Smooth muscle cell (in vitro differentiated cells): ENCODE data around the gene HTRA3. TPM values are rescaled to one million over a fixed set of nuclear protein-coding genes. Genes with fewer than 3 reads are reported as not detected.
A peak's percentile ranks its signal among the peaks of the same experiment; 100 is the strongest.

Experiments used
- DNase-seq: peaks from one replicate; lab custom pipeline; 2025; ENCODE audit not compliant: unreplicated experiment; lab: John Stamatoyannopoulos, UW
- H2AFZ ChIP-seq: fragments of 200-600 bp; sonication (generic); 2 replicates; pipeline ENCODE4 v1.6.0; 2016; ENCODE audit warnings: antibody characterized with exemption, low read depth, mild to moderate bottlenecking
- H3F3A ChIP-seq: fragments of 200-600 bp; sonication (generic); 2 replicates; pipeline ENCODE4 v1.6.0; 2017; ENCODE audit warnings: antibody characterized with exemption, low read depth
- H3K27ac ChIP-seq: fragments of 200-600 bp; sonication (generic); 2 replicates; pipeline ENCODE4 v1.5.1; 2016; ENCODE audit warnings: low read depth, mild to moderate bottlenecking
- H3K27me3 ChIP-seq: fragments of 200-600 bp; sonication (generic); 2 replicates; pipeline ENCODE4 v1.6.1; 2016; ENCODE audit warnings: low read depth, mild to moderate bottlenecking
- H3K36me3 ChIP-seq: fragments of 200-600 bp; sonication (generic); 2 replicates; pipeline ENCODE4 v1.5.1; 2016; ENCODE audit warnings: low read depth
- H3K4me1 ChIP-seq: fragments of 200-600 bp; sonication (generic); 2 replicates; pipeline ENCODE4 v1.5.1; 2016; ENCODE audit warnings: low read depth
- H3K4me2 ChIP-seq: fragments of 200-600 bp; sonication (generic); 2 replicates; pipeline ENCODE4 v1.6.0; 2016; ENCODE audit warnings: mild to moderate bottlenecking
- H3K4me3 ChIP-seq: fragments of 200-600 bp; sonication (generic); 2 replicates; pipeline ENCODE4 v1.5.1; 2016; ENCODE audit warnings: mild to moderate bottlenecking
- H3K79me2 ChIP-seq: fragments of 200-600 bp; sonication (generic); 2 replicates; pipeline ENCODE4 v1.6.0; 2016; ENCODE audit warnings: low read depth, mild to moderate bottlenecking
- H3K9ac ChIP-seq: fragments of 200-600 bp; sonication (generic); 2 replicates; pipeline ENCODE4 v1.6.0; 2016; ENCODE audit warnings: low read depth
- H3K9me3 ChIP-seq: fragments of 200-600 bp; sonication (generic); replicated peaks from 2 replicates; pipeline ENCODE4 v1.5.1; 2016; ENCODE audit warnings: low read depth
- H4K20me1 ChIP-seq: fragments of 200-600 bp; sonication (generic); 2 replicates; pipeline ENCODE4 v1.6.0; 2016; ENCODE audit warnings: low read depth
- CTCF ChIP-seq: fragments of 200-600 bp; sonication (generic); IDR thresholded peaks from 2 replicates; pipeline ENCODE4 v1.5.1; 2017; ENCODE audit warnings: borderline replicate concordance, mild to moderate bottlenecking, antibody characterized with exemption; ENCODE audit not compliant: insufficient read depth, poor library complexity, severe bottlenecking
- WGBS: methylation state at CpG from one replicate; pipeline ENCODE4 v1.1.7; 2016; ENCODE audit warnings: low lambda C conversion rate; 5-methylcytosine and 5-hydroxymethylcytosine counted together
- polyA plus RNA-seq: library from polyadenylated mRNA; unstranded; fragments of >200 nt; fragmentation: Nextera tagmentation; extraction: Ambion mirVana; gene quantifications from 2 replicates; pipeline ENCODE4 v1.2.1, GENCODE V29; 2016
- total RNA-seq: library from RNA; depleted of rRNA; stranded (reverse); fragments of >200 nt; gene quantifications from 2 replicates; pipeline ENCODE4 v1.2.3, GENCODE V29; 2014

The HTRA3 gene
- total and polyA plus RNA-seq, 2 experiments from 2014 or later = 77.7 to 227 TPM

GRCh38 chr4:8264106-8264505 lies 5.4 kb upstream of the HTRA3 start:
- Histone ChIP-seq H3F3A (peaks cover 4% of the 10 kb centered on the region), H2AFZ (no peak overlapping the region), H3K79me2 (no peaks in the 10 kb centered on the region), H4K20me1 (no peaks in the 10 kb centered on the region), H3K4me1 (peaks cover under 1% of the 10 kb centered on the region), H3K4me3 (no peak overlapping the region), H3K9me3 (no peaks in the 10 kb centered on the region), H3K36me3 (no peaks in the 10 kb centered on the region), H3K27ac (no peak overlapping the region), H3K4me2 (no peak overlapping the region), H3K27me3 (no peaks in the 10 kb centered on the region), H3K9ac (no peak overlapping the region)
- no peak for DNase-seq
- no peak for TF ChIP-seq CTCF
- 85% methylated on average over 14 of the region's 14 CpGs for WGBS

GRCh38 chr4:8265171-8265929 lies 4.2 kb upstream of the HTRA3 start:
- no peak overlapping the region for H3K27ac ChIP-seq
- peaks cover 2% of the 10 kb centered on the region for H4K20me1 ChIP-seq
- no peak for DNase-seq
- no peaks in the 10 kb centered on the region for H3K36me3 ChIP-seq
- peaks cover 8% of the 10 kb centered on the region for H3K4me1 ChIP-seq
- H3K27me3 ChIP-seq = no peaks in the 10 kb centered on the region
- H3F3A ChIP-seq = peaks cover 5% of the 10 kb centered on the region
- H2AFZ ChIP-seq = no peak overlapping the region
- H3K79me2 ChIP-seq = peaks cover 5% of the 10 kb centered on the region
- no peak overlapping the region for H3K9ac ChIP-seq
- 95% methylated on average over 19 of the region's 20 CpGs for WGBS
- H3K4me3 ChIP-seq = no peak overlapping the region
- no peak for TF ChIP-seq CTCF
- H3K4me2 ChIP-seq = no peak overlapping the region
- H3K9me3 ChIP-seq = no peaks in the 10 kb centered on the region

- Histone ChIP-seq H3K9me3 (no peaks in the 10 kb centered on the region), H4K20me1 (peaks cover 10% of the 10 kb centered on the region), H3K4me2 (no peak overlapping the region), H3K27me3 (no peaks in the 10 kb centered on the region), H3K9ac (no peak overlapping the region), H3K4me1 (peaks cover 10% of the 10 kb centered on the region), H2AFZ (no peak overlapping the region), H3K79me2 (peaks cover 10% of the 10 kb centered on the region), H3K36me3 (no peaks in the 10 kb centered on the region), H3K4me3 (no peak overlapping the region), H3F3A (peaks cover 6% of the 10 kb centered on the region), H3K27ac (no peak overlapping the region)
- no peak for TF ChIP-seq CTCF
- 91% methylated on average over 6 of the region's 6 CpGs for WGBS
- no peak for DNase-seq
These were observed 3.5 kb upstream of the HTRA3 start for GRCh38 chr4:8266088-8266487.

- Histone ChIP-seq H2AFZ (no peak overlapping the region), H3K4me2 (peak overlapping the region; percentile 19)
These were observed 3.0 kb upstream of the HTRA3 start for GRCh38 chr4:8266508-8266907.

More at GRCh38 chr4:8266508-8266907, 3.0 kb upstream of the HTRA3 start:
- H3K4me1 ChIP-seq = peaks cover 10% of the 10 kb centered on the region
- H3K9ac ChIP-seq = no peak overlapping the region
- WGBS = 42% methylated on average over 8 of the region's 8 CpGs
- no peak for TF ChIP-seq CTCF
- peaks cover 6% of the 10 kb centered on the region for H3F3A ChIP-seq
- H3K36me3 ChIP-seq = no peaks in the 10 kb centered on the region
- no peaks in the 10 kb centered on the region for H3K9me3 ChIP-seq
- peaks cover 14% of the 10 kb centered on the region for H4K20me1 ChIP-seq
- no peak for DNase-seq
- H3K4me3 ChIP-seq = no peak overlapping the region
- no peaks in the 10 kb centered on the region for H3K27me3 ChIP-seq
- H3K27ac ChIP-seq = no peak overlapping the region
- H3K79me2 ChIP-seq = peaks cover 15% of the 10 kb centered on the region
